HG02981 (cell line): ENCODE measurements around the gene TPBG.
"Not testable (repeated sequence)": the region's sequence is repeated elsewhere in the genome, so short reads cannot be mapped to it uniquely, and the experiment has no call there.

Experiments
- ATAC-seq: cut with Tn5 transposase; IDR thresholded peaks from one replicate; pipeline ENCODE4 v1.9.1; 2021; ENCODE audit warnings: mild to moderate bottlenecking, moderate library complexity; ENCODE audit not compliant: unreplicated experiment

TPBG gene

GRCh38 chr6:82372656-82373055 lies 9.0 kb downstream of the TPBG start:
- no peak for ATAC-seq

DNA sequence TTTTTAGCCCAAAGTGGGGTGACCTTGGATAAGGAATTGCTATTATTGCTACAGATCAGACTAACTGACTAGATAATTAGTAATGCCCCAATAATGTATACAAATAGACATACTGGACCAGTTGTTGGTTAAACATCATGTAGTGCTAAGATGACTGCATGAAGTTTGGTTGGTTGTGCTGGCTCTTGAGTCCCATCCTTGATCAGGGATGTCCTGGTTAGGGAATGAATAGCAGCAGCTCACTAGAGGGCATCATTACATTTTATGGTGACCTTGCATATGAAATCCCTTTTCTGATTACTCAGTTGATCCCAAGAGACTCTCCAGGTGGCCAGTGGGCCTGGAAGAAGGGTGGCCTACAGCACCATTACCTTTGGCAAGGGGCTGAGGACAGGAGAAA lies 10.9 kb downstream of the TPBG start:
- ATAC-seq, result no peak

GRCh38 chr6:82376636-82377035 lies 13.0 kb downstream of the TPBG start:
- no peak for ATAC-seq

DNA sequence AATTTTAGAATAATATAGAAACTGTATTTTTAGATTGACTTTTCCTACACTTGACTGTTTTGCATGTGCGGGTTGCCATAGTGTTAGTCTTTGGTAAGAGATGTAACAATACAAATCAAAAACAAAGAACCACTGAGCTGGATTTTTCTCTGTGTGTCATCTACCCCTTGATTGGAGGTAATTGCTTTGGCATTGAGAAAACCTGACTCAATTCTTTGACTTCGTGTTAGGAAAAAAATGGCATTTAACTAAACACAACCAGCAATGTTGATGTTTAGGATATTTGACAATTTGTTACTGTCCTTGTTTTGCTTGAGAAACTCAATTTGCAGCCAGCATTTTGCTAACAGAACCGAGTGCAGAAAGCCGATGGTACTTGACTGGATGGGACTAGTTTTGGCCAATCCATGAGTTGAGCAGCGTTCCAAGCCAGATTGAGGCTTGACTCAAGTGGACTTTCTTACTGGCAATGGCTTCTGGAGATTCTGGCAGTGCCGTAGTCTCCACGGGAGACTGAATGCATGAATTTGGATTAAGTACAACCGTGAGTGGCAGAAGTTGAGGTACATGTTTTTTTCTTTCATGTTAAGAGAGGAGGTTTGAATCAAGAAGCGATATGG lies 17.1 kb downstream of the TPBG start:
- ATAC-seq, result no peak

- no peak for ATAC-seq
Measured at GRCh38 chr6:82381278-82381677, 17.7 kb downstream of the TPBG start.

DNA sequence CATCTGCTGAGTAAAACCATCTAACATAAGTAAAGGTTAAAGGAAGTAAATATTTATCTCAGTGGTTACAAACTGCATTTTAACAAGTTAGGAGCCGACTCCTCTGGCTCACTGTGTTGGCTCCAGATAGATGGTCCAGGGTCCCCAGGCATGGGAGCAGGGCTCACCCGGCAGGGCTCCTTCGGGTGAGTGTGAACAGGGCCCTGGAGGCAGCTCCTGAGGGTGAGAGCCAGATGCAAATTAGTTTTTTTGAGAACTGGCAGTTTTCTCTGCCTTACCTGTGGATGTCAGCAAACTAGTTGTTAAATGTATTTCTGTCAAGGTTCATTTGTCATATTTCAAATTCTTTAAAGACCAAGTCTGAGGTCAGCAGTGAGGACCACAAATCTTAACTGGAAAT lies 21.5 kb downstream of the TPBG start:
- no peak for ATAC-seq

- no peak for ATAC-seq
Measured at GRCh38 chr6:82385546-82385945, 21.9 kb downstream of the TPBG start.

DNA sequence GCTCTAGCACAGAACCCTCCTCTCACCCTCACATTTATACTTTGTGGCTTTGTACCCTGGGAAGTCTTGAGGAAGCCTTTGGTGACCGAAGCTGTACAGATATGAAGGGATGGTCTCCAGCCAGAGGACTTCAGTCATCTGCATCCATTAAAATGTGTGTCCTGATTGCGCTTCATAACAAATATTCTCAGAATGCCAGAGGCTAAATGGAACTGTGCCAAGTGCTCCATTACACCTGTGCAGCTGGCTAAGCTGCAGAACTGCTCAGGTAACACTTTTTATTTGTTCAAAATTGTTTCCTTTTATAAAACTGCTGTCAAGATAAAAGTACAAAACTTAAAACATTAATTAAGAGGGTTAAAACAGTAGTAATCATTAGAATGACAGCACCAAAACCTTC lies 22.3 kb downstream of the TPBG start:
- no peak for ATAC-seq

DNA sequence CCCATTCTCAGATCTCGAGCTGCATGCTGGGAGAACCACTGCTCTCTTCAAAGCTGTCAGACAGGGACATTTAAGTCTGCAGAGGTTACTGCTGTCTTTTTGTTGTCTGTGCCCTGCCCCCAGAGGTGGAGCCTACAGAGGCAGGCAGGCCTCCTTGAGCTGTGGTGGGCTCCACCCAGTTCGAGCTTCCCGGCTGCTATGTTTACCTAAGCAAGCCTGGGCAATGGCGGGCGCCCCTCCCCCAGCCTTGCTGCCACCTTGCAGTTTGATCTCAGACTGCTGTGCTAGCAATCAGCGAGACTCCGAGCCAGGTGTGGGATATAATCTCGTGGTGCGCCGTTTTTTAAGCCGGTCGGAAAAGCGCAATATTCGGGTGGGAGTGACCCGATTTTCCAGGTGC lies 31.2 kb downstream of the TPBG start:
- ATAC-seq, result not testable (repeated sequence)

DNA sequence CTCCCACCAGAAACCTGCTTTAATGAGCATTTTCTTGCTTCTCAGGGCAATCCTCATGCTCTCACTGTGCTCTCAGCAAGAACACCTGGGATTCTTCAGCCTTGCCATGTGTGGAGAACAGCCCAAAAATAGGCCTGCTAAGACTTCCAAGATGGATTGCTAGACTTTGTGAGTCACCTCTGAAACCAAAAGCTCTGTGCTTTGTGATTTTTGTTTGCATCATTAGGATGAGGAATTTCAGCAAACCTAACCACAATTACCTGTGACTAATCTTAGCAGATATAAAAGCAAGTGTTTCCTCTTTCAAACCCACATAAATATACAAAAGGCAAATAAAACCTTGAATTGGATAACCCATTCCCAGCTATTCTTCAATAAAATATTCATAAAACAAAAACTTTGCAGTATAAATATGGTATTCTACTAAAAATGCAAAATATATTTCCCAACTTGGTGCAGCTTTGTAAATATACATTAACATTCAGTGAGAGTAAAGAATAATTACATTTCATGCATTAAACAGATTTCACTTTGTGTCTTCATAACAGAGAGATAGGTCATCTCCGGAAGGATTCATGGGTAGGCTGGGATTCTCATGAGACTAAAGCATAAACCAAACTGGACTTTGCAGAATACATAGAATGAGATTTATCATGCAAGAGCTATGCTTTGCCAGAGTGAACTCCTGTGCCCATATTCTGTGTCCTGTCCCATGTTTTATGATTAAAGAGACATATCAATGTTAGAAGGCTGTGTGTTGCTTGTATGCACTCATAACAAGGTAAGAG lies 33.5 kb downstream of the TPBG start:
- ATAC-seq, result no peak

DNA sequence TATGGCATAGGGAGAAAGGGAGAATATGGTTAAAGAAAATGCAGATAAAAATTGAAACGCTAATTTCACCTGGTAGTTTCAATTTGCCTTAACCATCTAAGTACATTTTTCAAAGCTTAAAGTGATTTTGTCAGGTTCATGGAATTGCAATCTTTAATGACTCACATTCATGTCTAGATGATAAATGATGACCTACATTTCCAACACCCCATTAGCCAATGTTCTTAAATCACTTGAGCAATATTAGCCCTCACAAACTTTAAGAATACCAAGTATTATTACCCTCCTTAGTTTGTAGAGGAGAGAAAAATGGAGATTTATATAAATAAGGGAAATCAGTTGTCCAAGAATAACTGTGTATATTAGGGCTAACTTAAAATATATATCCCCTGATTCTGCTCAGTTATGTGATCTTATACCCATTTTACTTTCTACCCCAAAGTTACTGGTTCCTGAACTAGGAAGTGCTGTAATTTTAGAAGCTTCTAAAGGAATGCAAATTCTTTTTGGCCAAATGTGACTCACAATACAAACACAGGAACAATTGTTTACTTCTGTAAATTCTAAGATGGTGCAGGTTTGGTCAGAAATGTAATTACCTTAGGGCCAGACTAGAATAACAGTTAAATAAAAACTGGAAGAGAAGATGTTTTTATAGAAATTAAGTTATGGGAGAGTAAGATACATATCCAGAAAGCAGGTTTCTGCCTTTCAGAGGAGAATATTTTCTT lies 34.5 kb downstream of the TPBG start:
- ATAC-seq, result no peak

DNA sequence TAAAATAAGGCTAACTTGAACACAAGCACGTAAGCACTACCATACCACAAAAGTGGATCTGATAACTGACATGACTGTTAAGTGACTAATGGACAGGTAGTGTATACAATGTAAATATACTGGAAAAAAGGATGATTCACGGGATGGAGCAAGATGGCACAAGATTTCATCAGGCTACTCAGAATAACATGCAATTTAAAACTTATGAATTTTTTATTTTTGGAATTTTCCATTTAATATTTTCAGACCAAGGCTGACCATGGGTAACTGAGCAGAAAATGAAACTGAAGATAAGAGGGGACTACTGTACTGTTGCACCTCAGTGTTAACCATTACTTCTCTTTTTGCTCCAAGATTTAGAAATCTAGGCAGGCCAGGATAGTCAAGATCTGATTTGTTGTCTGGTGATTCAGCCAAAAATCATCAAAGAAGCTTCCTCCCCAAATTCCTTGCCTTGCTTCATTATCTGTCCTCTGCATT lies 45.4 kb downstream of the TPBG start:
- ATAC-seq, result no peak

DNA sequence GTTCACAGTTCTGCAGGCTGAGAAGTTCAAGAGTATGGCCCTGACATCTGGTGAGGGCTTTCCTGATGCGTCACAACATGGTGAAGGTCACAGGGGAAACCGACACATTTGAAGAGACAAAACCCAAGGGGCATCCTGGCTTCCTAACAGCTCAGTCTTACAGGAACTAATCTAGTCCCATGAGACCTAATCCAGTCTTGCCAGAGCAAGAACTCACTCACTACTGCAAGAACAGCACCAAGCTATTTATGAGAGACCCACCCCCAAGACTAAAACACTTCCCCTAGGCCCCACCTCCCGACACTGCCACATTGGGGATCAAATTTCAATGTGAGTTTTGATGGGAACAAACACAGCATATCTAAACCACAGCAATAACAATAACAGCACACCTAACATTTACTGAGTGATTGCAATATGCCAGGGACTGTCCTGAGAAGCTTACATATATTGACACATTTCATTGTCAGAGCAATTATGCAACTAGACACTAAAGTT lies 46.6 kb downstream of the TPBG start:
- no peak for ATAC-seq

- no peak for ATAC-seq
Measured at GRCh38 chr6:82413868-82414267, 50.3 kb downstream of the TPBG start.

GRCh38 chr6:82415820-82416219 lies 52.2 kb downstream of the TPBG start:
- ATAC-seq, result no peak

DNA sequence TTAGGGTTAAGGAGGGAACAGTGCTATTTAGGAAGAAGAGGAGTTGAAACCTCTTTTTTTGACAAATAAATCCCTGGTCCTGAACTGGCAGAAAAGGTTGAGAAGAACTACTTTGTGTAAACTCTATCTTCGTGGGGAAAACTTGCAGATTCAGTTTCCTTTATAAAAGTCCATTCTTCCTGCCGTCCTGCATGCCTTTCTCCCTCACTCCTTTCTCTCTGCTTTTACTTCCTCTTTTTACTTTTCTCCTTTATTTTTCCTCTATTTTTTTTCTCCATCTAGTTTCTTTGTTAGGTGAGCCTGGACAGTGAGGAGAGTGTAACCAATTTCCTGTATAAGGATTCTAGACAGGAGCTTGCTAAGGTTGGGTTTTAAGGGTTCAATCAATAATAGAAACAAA lies 52.7 kb downstream of the TPBG start:
- no peak for ATAC-seq
